ENCODE measurements around the gene PPM1H.

Gene PPM1H

GRCh38 chr12:62832027-62832426 is 102.9 kb downstream of the PPM1H start:
- Histone ChIP-seq H3K9me3 (no peaks in the 10 kb centered on the region), H3K27me3 (no peaks in the 10 kb centered on the region), H3K4me1 (ENCODE audit: control insufficient read depth in 1 of 2, insufficient read depth in 1 of 2, low read depth in 1 of 2, low read length in 1 of 2) (no peaks in the 10 kb centered on the region), H3K36me3 (peaks cover 8% of the 10 kb centered on the region), H3K4me3 (ENCODE audit: low read depth in 1 of 2, low read length in 1 of 2) (no peak overlapping the region), H3K27ac (no peak overlapping the region)
- TF ChIP-seq CTCF (IDR thresholded peaks at IDR 0.05) = no peak

GRCh38 chr12:62827855-62828254 is 107.1 kb downstream of the PPM1H start:
- Histone ChIP-seq H3K27ac (no peak overlapping the region), H3K9me3 (no peaks in the 10 kb centered on the region), H3K4me3 (ENCODE audit: low read depth in 1 of 2, low read length in 1 of 2) (no peak overlapping the region), H3K4me1 (ENCODE audit: control insufficient read depth in 1 of 2, insufficient read depth in 1 of 2, low read depth in 1 of 2, low read length in 1 of 2) (no peaks in the 10 kb centered on the region), H3K27me3 (no peaks in the 10 kb centered on the region), H3K36me3 (peaks cover 8% of the 10 kb centered on the region)
- TF ChIP-seq CTCF (IDR thresholded peaks at IDR 0.05) = no peak

GRCh38 chr12:62827042-62827441 is 107.9 kb downstream of the PPM1H start:
- Histone ChIP-seq H3K4me3 (ENCODE audit: low read depth in 1 of 2, low read length in 1 of 2) (no peak overlapping the region), H3K27me3 (no peaks in the 10 kb centered on the region), H3K27ac (no peak overlapping the region), H3K36me3 (peaks cover 8% of the 10 kb centered on the region), H3K9me3 (no peaks in the 10 kb centered on the region), H3K4me1 (ENCODE audit: control insufficient read depth in 1 of 2, insufficient read depth in 1 of 2, low read depth in 1 of 2, low read length in 1 of 2) (no peaks in the 10 kb centered on the region)
- TF ChIP-seq CTCF (IDR thresholded peaks at IDR 0.05) = no peak

- Histone ChIP-seq H3K4me3 (ENCODE audit: low read depth in 1 of 2, low read length in 1 of 2) (no peak overlapping the region), H3K4me1 (ENCODE audit: control insufficient read depth in 1 of 2, insufficient read depth in 1 of 2, low read depth in 1 of 2, low read length in 1 of 2) (peaks cover 6 to 7% of the 10 kb centered on the region in 2 experiments), H3K27me3 (no peaks in the 10 kb centered on the region), H3K27ac (no peak overlapping the region), H3K9me3 (no peaks in the 10 kb centered on the region), H3K36me3 (no peaks in the 10 kb centered on the region)
- no peak for TF ChIP-seq CTCF (IDR thresholded peaks at IDR 0.05)
These were observed 117.2 kb downstream of the PPM1H start for GRCh38 chr12:62817556-62818271.

- TF ChIP-seq CTCF (IDR thresholded peaks at IDR 0.05) = no peak
These were observed 120.7 kb downstream of the PPM1H start for GRCh38 chr12:62814243-62814642.

More at GRCh38 chr12:62814243-62814642, 120.7 kb downstream of the PPM1H start:
- no peaks in the 10 kb centered on the region for H3K36me3 ChIP-seq
- H3K4me3 ChIP-seq (ENCODE audit: low read depth in 1 of 2, low read length in 1 of 2) = no peak overlapping the region
- H3K9me3 ChIP-seq = no peaks in the 10 kb centered on the region
- H3K4me1 ChIP-seq (ENCODE audit: control insufficient read depth in 1 of 2, insufficient read depth in 1 of 2, low read depth in 1 of 2, low read length in 1 of 2) = peaks cover 7 to 25% of the 10 kb centered on the region in 2 experiments
- H3K27ac ChIP-seq = no peak overlapping the region
- no peaks in the 10 kb centered on the region for H3K27me3 ChIP-seq
